Tongue (tissue), 3 donors: ENCODE measurements around the gene NCOA4. TPM values are rescaled to one million over a fixed set of nuclear protein-coding genes. Genes with fewer than 3 reads are reported as not detected.
A peak's percentile ranks its signal among the peaks of the same experiment; 100 is the strongest.
"Not testable (repeated sequence)": the region's sequence is repeated elsewhere in the genome, so short reads cannot be mapped to it uniquely, and the experiment has no call there.

Source experiments
- DNase-seq: peaks from one replicate; pipeline ENCODE4 v3.0.0-alpha.2; 2015
- small RNA-seq: library from RNA; depleted of rRNA; stranded (forward); fragments of <200 nt; gene quantifications from one replicate; pipeline ENCODE3, GENCODE V24; 2014; ENCODE audit warnings: low replicate concordance
- total RNA-seq: library from RNA; depleted of rRNA; stranded (reverse); fragments of >200 nt; gene quantifications from one replicate; pipeline ENCODE4 v1.2.3, GENCODE V29; 2014

The NCOA4 gene
- total RNA-seq, 1 donor from 2014 or later: 168 TPM

DNA sequence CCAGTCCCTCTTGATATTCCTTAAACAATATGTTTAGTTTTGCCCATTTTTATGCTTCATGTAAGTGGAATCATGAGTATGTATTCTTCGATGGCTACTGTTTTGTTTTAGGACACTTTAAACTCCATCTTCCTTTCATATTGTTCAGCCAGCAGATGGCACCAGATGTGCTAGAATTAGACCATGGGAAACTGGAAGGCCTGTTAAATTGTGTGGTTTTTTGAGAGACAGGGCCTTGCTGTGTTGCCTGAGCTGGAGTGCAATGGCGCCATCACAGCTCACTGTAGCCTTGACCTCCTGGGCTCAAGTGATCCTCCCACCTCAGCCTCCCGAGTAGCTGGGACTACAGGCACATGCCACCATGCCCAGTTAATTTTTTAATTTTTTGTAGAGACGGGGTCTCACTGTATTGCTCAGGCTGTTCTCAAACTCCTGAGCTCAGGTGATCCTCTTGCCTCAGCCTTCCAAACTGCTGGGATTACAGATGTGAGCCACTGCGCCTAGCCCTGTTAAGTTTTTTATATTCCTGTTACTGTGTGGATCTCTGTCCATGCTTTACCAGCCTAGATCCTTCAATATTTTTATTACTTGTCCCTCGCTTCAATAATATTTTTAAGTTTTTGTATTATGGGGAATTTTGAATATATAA, 46.8 kb downstream of the NCOA4 start:
- DNase-seq: peak; percentile 48

DNA sequence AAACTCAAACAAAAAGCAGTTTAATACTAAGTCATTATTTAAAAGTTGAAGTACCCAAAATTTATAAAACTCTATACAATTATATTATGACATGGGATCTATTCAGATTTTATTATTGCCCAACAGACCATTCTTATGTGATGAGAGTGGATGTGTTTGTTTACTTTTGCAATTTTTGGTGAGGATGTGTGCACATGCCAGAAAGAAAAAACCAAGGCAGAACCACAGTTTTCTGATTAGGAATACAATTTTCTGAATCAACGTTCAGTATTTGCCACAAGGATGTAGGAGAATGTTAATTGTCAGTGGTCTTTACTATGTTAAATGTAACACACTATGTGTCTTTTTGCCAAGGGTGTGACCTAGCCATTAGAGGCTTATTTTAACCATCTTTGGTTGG, 49.1 kb downstream of the NCOA4 start:
- DNase-seq: not testable (repeated sequence)

DNA sequence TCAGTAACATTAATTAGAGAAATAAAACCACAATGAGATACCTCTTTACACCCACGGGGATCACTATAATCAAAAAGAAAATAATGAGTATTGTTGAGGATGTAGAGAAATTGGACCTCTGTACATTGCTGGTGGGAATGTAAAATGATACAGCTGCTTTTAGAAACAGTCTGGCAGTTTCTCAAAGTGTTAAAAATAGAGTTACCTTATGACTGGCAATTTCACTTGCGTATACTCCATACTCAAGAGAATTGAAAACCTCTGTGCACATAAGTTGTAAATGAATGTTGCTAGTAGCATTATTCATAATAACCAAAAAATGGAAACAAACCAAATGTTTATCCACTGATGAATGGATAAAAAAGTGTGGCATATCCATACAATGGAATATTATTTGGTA, 51.9 kb downstream of the NCOA4 start:
- not testable (repeated sequence) for DNase-seq

DNA sequence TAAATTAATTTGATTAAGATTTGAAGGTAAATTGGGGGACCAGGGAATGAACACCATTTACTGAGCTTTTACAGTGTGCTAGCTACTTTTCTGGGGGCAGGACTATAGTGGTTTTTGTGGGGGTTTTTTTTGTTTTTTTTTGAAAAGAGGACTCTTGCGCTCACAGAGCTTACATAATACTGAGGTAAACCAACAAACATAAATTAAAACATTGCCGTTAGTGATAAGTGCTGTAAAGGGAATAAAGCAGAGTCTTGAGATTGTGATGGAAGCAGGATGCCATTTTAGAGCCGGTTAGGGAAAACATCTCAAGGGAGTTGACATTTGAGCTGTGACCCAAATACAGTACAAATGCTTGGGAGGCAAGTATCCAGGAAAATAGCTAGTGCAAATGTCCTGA, 56.4 kb downstream of the NCOA4 start:
- DNase-seq: not testable (repeated sequence)

DNA sequence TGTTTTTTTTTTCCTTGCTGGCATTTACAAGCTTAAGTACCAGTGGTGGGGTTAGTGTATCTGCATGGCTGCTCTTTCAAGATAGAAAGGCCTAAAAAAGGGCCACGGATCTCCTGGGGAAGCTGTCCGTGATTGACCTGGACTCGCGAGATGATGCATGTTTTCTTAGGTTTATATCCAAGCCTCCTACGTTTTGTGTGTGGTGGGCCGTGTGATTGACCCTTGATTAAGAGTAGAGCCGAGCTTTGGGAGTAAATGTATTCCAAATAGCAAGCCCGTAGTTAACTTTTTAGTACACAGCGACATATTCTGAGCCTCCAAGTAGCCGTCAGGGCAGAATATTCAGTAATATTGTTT, 57.6 kb downstream of the NCOA4 start:
- not testable (repeated sequence) for DNase-seq

DNA sequence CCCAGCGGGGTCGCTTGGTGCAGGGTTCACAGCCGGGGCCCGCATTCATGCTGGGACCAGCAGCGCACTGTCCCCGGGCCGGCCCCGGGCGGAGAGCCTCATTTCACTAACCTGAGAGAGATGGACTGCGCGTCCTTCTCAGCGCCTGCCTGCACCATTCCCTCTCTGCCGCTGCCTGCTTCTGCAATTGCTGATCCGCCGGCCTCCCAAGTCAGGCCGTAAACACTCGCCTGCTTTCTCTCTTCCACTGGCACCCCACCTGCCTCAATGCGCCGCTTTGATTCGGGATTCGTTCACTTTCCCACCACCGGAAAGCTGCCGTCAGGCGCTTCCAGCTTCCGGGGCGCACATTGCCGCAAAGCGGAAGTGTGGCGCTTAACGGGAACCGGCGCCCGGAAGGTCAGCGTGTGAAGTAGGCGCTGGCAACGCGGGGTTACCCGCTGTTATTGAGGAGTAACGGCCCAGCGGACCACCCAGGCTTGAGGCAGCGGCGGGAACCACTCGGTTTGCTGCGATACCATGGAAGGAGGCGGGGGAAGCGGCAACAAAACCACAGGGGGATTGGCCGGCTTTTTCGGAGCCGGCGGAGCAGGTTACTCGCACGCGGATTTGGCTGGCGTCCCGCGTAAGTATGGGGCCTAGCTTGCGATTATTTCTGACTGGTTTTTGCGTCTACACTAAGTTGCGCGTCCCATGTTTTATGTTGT, 58.2 kb downstream of the NCOA4 start, which contains the start of gene TIMM23:
Gene TIMM23, plus strand, starts transcription at position 384 of the 707 bp plus-strand sequence. Its CDS starts 136 bp downstream, at position 520.
- DNase-seq: peak; percentile 92

DNA sequence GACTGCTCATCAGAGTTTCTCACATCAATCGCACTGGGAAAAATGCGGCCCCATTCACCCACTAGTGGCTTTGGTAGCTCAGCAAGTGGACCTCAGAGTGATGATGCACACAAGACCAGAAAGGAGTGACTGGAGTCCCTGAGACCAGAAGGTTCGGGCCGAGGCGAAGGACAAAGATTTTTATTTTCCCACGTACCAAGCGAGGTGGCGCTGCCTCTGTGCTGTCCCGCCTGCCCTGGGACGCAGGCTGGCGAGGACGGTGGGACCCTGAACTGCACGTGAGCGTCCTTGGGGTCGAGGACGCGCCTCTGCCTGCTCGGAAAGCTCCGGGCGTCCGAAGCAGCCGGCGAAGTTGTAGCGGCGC, 58.7 kb downstream of the NCOA4 start:
- peak; percentile 1 for DNase-seq

DNA sequence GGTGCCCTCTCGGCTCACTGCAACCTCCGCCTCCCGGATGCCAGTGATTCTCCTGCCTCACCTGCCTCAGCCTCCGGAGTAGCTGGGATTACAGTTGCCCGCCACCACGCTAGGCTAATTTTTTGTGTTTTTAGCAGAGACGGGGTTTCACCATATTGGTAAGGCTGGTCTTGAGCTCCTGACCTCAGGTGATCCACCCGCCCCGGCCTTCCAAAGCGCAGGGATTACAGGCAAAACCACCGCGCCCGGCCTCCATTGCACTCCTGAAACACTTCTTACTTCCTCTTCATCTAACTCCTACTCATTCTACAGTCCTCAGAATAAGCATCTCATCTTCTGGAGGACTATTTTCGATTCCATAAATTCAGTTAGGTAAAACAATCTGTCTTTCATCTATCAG, 59.4 kb downstream of the NCOA4 start:
- DNase-seq: not testable (repeated sequence)

DNA sequence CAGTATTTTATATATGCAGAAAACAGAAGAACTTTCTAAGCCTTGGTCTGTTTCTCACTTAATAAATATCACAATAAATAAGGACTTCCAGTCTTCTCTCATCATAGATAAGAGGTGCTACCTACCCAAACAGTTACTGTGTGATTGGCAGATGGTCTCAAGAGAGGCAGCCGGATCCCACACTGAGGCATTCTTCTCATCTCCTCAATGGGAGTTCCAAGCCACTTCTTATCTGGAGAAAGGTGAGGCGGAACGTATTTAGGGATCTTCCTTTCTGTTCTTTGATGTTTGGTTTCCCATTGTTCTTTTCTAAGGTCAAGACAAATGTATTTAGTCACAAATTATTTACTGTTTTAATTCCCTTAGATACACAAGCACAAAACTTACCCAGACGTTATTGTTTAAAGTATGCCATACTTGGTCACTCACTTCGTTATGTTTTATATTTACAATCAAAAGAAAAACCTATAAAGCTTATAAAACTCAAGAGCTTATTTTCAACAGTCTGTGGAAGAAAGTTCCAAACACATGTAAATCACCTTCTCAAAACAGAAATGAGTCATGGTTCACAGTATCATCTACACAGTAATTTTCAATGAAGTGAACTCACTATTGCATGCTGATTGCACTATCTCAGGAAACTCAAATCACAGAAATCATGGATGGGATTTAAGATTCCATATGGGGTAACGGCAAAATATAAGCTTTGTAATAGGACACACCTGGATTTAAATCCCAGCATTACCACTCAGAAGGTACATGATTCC, 67.6 kb downstream of the NCOA4 start:
- not testable (repeated sequence) for DNase-seq

DNA sequence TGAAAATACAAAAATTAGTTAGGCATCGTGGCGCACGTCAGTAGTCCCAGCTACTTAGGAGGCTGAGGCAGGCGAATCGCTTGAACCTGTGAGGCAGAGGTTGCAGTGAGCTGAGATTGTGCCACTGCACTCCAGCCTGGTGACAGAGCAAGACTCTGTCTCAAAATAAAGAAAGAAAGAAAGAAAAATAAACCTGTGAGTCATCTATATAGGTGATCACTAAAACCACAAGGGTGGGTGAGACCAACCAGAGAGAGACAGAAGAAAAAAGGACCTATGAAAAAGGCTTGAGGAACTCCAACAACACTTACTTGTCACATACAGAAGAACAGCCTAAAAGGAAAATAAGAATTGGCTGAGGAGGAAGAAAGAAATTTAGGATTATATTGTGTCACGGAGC, 72.5 kb downstream of the NCOA4 start:
- DNase-seq: not testable (repeated sequence)

DNA sequence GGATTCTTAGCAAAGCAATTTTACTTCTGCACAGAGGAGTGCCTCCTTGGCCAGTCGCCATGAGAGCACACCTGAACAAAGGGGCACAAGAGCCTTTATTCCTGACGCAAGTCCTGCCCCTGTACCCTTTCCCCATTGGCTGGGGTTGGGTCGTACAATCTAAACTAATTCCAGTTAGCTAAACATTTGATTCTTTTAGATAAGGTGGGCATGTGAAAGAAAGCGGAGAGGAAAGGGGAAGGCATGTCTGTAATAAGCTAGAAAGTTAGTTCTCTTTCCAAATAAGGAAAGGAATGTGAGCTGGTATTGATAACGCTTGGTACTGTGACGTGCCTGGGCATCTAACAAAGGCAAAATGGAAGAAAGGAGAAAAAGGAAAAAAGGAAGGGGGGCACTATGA, 73.8 kb downstream of the NCOA4 start:
- DNase-seq: not testable (repeated sequence)

Small RNAs within 50 kb of the gene (small RNA-seq; reads per million reads assigned to genes)
- not detected for gene SNORA74C-1

Other genes with a start within 250 kb of the NCOA4 start
- 9.1 TPM for gene AGAP4, start 183.1 kb downstream of the NCOA4 start, total RNA-seq
- gene TIMM23, start 58.1 kb downstream of the NCOA4 start, total RNA-seq: 57.3 TPM
- gene MSMB, start 15.6 kb upstream of the NCOA4 start, total RNA-seq: not detected